WTC11 (cell line): ENCODE results near the gene ARHGEF10L. TPM values are rescaled to one million over a fixed set of nuclear protein-coding genes. Genes with fewer than 3 reads are reported as not detected.

Source experiments
- ATAC-seq: fragments of 200-7000 bp; cut with Tn5 transposase; 2 replicates; pipeline ENCODE4 v1.10.0; 2021; ENCODE audit warnings: mild to moderate bottlenecking, moderate library complexity
- CTCF ChIA-PET: fragments of 300-600 bp; sonication (Branson Sonifier 250); formaldehyde crosslinking; loops from one replicate; lab custom pipeline; 2021; ENCODE audit warnings: antibody characterized with exemption; lab: Charles Lee
- POLR2A ChIA-PET: fragments of 350-600 bp; sonication (Branson Sonifier 250); formaldehyde crosslinking; loops from one replicate; lab custom pipeline; 2021; ENCODE audit warnings: antibody characterized with exemption; lab: Charles Lee
- DNase-seq: peaks from one replicate; pipeline ENCODE4 v3.0.0; 2021; ENCODE audit warnings: low spot score
- H3K27ac Mint-ChIP-seq: 2 replicates; pipeline ENCODE4 v1.8.0; 2021; ENCODE audit warnings: mixed read lengths
- H3K27me3 Mint-ChIP-seq: 2 replicates; pipeline ENCODE4 v1.8.0; 2021; ENCODE audit warnings: low read depth, mild to moderate bottlenecking, moderate library complexity, mixed read lengths
- H3K36me3 Mint-ChIP-seq: 2 replicates; pipeline ENCODE4 v1.8.0; 2021; ENCODE audit warnings: mixed read lengths
- H3K4me1 Mint-ChIP-seq: 2 replicates; pipeline ENCODE4 v1.8.0; 2022; ENCODE audit warnings: mixed read lengths
- H3K4me3 Mint-ChIP-seq: 2 replicates; pipeline ENCODE4 v1.8.0; 2021; ENCODE audit warnings: mild to moderate bottlenecking, moderate library complexity, mixed read lengths
- H3K9me3 Mint-ChIP-seq: 2 replicates; pipeline ENCODE4 v1.8.0; 2021; ENCODE audit warnings: mixed read lengths
- CREB1 ChIP-seq: sonication (generic); formaldehyde crosslinking; IDR thresholded peaks from 2 replicates; pipeline ENCODE4 v1.8.0; 2023; ENCODE audit warnings: mild to moderate bottlenecking, missing genetic modification reagents
- CTCF ChIP-seq: fragments of 200-600 bp; IDR thresholded peaks from 2 replicates; pipeline ENCODE4 v1.8.0; 2022; ENCODE audit warnings: antibody characterized with exemption
- E2F5 ChIP-seq: sonication (generic); formaldehyde crosslinking; IDR thresholded peaks from 2 replicates; pipeline ENCODE4 v1.8.1; 2022; ENCODE audit warnings: mild to moderate bottlenecking, moderate library complexity, missing genetic modification reagents
- EMX1 ChIP-seq: fragments of 250-450 bp; sonication (Bioruptor Pico); IDR thresholded peaks from 2 replicates; pipeline ENCODE4 v1.8.0; 2021; ENCODE audit warnings: mild to moderate bottlenecking
- FOXK1 ChIP-seq: sonication (generic); formaldehyde crosslinking; IDR thresholded peaks from 2 replicates; pipeline ENCODE4 v1.8.0; 2022; ENCODE audit warnings: mild to moderate bottlenecking, moderate library complexity, missing genetic modification reagents
- HMGXB4 ChIP-seq: sonication (generic); formaldehyde crosslinking; IDR thresholded peaks from 2 replicates; pipeline ENCODE4 v1.8.1; 2023; ENCODE audit warnings: mild to moderate bottlenecking, moderate library complexity, missing genetic modification reagents
- MAX ChIP-seq: sonication (generic); formaldehyde crosslinking; IDR thresholded peaks from 2 replicates; pipeline ENCODE4 v1.8.0; 2022; ENCODE audit warnings: mild to moderate bottlenecking, missing genetic modification reagents
- NFE2L1 ChIP-seq: sonication (generic); formaldehyde crosslinking; IDR thresholded peaks from 2 replicates; pipeline ENCODE4 v1.8.1; 2023; ENCODE audit warnings: missing genetic modification reagents
- SP1 ChIP-seq: sonication (generic); formaldehyde crosslinking; conservative IDR thresholded peaks from 2 replicates; pipeline ENCODE4 v1.8.1; 2022; ENCODE audit warnings: missing genetic modification reagents
- TEAD1 ChIP-seq: sonication (generic); formaldehyde crosslinking; IDR thresholded peaks from 2 replicates; pipeline ENCODE4 v1.8.0; 2022; ENCODE audit warnings: mild to moderate bottlenecking, missing genetic modification reagents
- USF1 ChIP-seq: sonication (generic); formaldehyde crosslinking; IDR thresholded peaks from 2 replicates; pipeline ENCODE4 v1.8.0; 2022; ENCODE audit warnings: mild to moderate bottlenecking, missing genetic modification reagents
- ZBTB43 ChIP-seq: sonication (generic); formaldehyde crosslinking; IDR thresholded peaks from 2 replicates; pipeline ENCODE4 v1.8.1; 2023; ENCODE audit warnings: mild to moderate bottlenecking, missing genetic modification reagents
- ZNF219 ChIP-seq: sonication (generic); formaldehyde crosslinking; IDR thresholded peaks from 2 replicates; pipeline ENCODE4 v1.8.0; 2023; ENCODE audit warnings: missing genetic modification reagents, mild to moderate bottlenecking, borderline replicate concordance
- ZNF263 ChIP-seq: sonication (generic); formaldehyde crosslinking; IDR thresholded peaks from 2 replicates; pipeline ENCODE4 v1.8.1; 2022; ENCODE audit warnings: low read depth, mild to moderate bottlenecking, moderate library complexity, missing genetic modification reagents
- ZNF423 ChIP-seq: fragments of 250-450 bp; sonication (Bioruptor Pico); IDR thresholded peaks from 2 replicates; pipeline ENCODE4 v2.1.2; 2022; ENCODE audit warnings: mild to moderate bottlenecking, moderate library complexity
- ZNF425 ChIP-seq: fragments of 250-450 bp; sonication (Bioruptor Pico); conservative IDR thresholded peaks from 2 replicates; pipeline ENCODE4 v1.9.0; 2021; ENCODE audit warnings: mild to moderate bottlenecking
- ZNF532 ChIP-seq: fragments of 250-450 bp; sonication (Bioruptor Pico); IDR thresholded peaks from 2 replicates; pipeline ENCODE4 v1.9.0; 2021; ENCODE audit warnings: mild to moderate bottlenecking, borderline replicate concordance
- ZSCAN18 ChIP-seq: fragments of 250-450 bp; sonication (Bioruptor Pico); IDR thresholded peaks from 2 replicates; pipeline ENCODE4 v2.1.2; 2022; ENCODE audit warnings: mild to moderate bottlenecking, moderate library complexity
- total RNA-seq: library from RNA; stranded (reverse); gene quantifications from 3 replicates; pipeline ENCODE4 v1.2.3, GENCODE V29; 2021

Gene ARHGEF10L
- total RNA-seq, 1 experiment from 2014 or later = 34.4 TPM

GRCh38 chr1:17744666-17745478 is 205.4 kb downstream of the ARHGEF10L start:
- POLR2A ChIA-PET = no interaction called here
- DNase-seq (no peak), ATAC-seq (no peak; the same call in 1 of the 2 replicates)
- Mint-ChIP-seq H3K4me3 (no peak overlapping the region), H3K27me3 (no peaks in the 10 kb centered on the region; the same call in 1 of the 2 replicates), H3K36me3 (no peaks in the 10 kb centered on the region), H3K9me3 (no peaks in the 10 kb centered on the region), H3K27ac (no peak overlapping the region), H3K4me1 (no peaks in the 10 kb centered on the region)
- TF ChIP-seq EMX1 (CRISPR knock-in tag) = no peak
- TF ChIP-seq FOXK1 (CRISPR knock-in tag) = no peak
- no peak for TF ChIP-seq ZNF263
- no peak for TF ChIP-seq ZSCAN18
- no peak for TF ChIP-seq CREB1 (CRISPR knock-in tag)
- no peak for TF ChIP-seq CTCF
- no peak for TF ChIP-seq USF1 (CRISPR knock-in tag)
- TF ChIP-seq SP1 = no peak
- TF ChIP-seq ZBTB43 (CRISPR knock-in tag) = no peak
- TF ChIP-seq ZNF219 (CRISPR knock-in tag) = no peak
- TF ChIP-seq HMGXB4 (CRISPR knock-in tag) = no peak
- no peak for TF ChIP-seq ZNF425
- no peak for TF ChIP-seq NFE2L1 (CRISPR knock-in tag)
- TF ChIP-seq E2F5 (CRISPR knock-in tag) = no peak
- TF ChIP-seq ZNF423 (CRISPR knock-in tag) = no peak
- TF ChIP-seq TEAD1 (CRISPR knock-in tag) = no peak
- no peak for TF ChIP-seq MAX (CRISPR knock-in tag)
- no peak for TF ChIP-seq ZNF532
- CTCF ChIA-PET = interaction anchor here (0.7 to 4.9 kb wide), 18 partner anchors 8 to 831 kb away, joined by 3 to 54 read pairs (median 4); no protein-coding TSS in a partner anchor
